Middle frontal gyrus (tissue), 1 donor: ENCODE measurements around the gene KLK13.

ENCODE experiments used
- DNase-seq: peaks from one replicate; pipeline ENCODE4 v3.0.0-alpha.2; 2015; ENCODE audit warnings: low spot score; ENCODE audit errors: extremely low spot score

The KLK13 gene

GRCh38 chr19:51060973-51061372, 3.9 kb downstream of the KLK13 start:
- DNase-seq, result no peak

- no peak for DNase-seq
Observed at GRCh38 chr19:51060336-51060735, 4.6 kb downstream of the KLK13 start.

GRCh38 chr19:51059715-51060114, 5.2 kb downstream of the KLK13 start:
- no peak for DNase-seq

GRCh38 chr19:51055866-51056265, 9.0 kb downstream of the KLK13 start:
- no peak for DNase-seq

GRCh38 chr19:51047031-51047335, 17.9 kb downstream of the KLK13 start:
- DNase-seq, result no peak

GRCh38 chr19:51044327-51044726, 20.6 kb downstream of the KLK13 start:
- no peak for DNase-seq

GRCh38 chr19:51043497-51043896, 21.4 kb downstream of the KLK13 start:
- no peak for DNase-seq

GRCh38 chr19:51040151-51040550, 24.7 kb downstream of the KLK13 start:
- no peak for DNase-seq

GRCh38 chr19:51036519-51036918, 28.4 kb downstream of the KLK13 start:
- no peak for DNase-seq

GRCh38 chr19:51034704-51035103, 30.2 kb downstream of the KLK13 start, which contains the start of gene KLK12:
Gene KLK12, minus strand, starts transcription at chr19:51035002. Its CDS starts 381 bp downstream, at chr19:51034621.
- no peak for DNase-seq

GRCh38 chr19:51031880-51032225, 33.0 kb downstream of the KLK13 start:
- no peak for DNase-seq

- no peak for DNase-seq
Observed at GRCh38 chr19:51031220-51031879, 33.5 kb downstream of the KLK13 start.

- no peak for DNase-seq
Observed at GRCh38 chr19:51030631-51031030, 34.3 kb downstream of the KLK13 start.

GRCh38 chr19:51029718-51030117, 35.2 kb downstream of the KLK13 start:
- no peak for DNase-seq

- no peak for DNase-seq
Observed at GRCh38 chr19:51027873-51028272, 37.0 kb downstream of the KLK13 start.

- DNase-seq, result no peak
Observed at GRCh38 chr19:51027126-51027806, 37.6 kb downstream of the KLK13 start.

GRCh38 chr19:51026554-51026831, 38.4 kb downstream of the KLK13 start, which contains the start of gene KLK11:
Gene KLK11, minus strand, starts transcription at chr19:51026616. Its CDS starts 985 bp downstream, at chr19:51025631.
- no peak for DNase-seq

- DNase-seq, result no peak
Observed at GRCh38 chr19:51025809-51026553, 38.9 kb downstream of the KLK13 start.

GRCh38 chr19:51025401-51025800, 39.5 kb downstream of the KLK13 start:
- DNase-seq, result no peak

GRCh38 chr19:51024924-51025323, 40.0 kb downstream of the KLK13 start:
- no peak for DNase-seq

- DNase-seq, result no peak
Observed at GRCh38 chr19:51023946-51024345, 40.9 kb downstream of the KLK13 start.

- no peak for DNase-seq
Observed at GRCh38 chr19:51022526-51022925, 42.4 kb downstream of the KLK13 start.
